K562 (cell line): Measurements from ENCODE around the gene MEFV. TPM values are rescaled to one million over a fixed set of nuclear protein-coding genes. Genes with fewer than 3 reads are reported as not detected.

Experiments
- ERF ChIP-seq: fragments of 450-650 bp; formaldehyde crosslinking; IDR thresholded peaks from 2 replicates; pipeline ENCODE4 v1.4.0; 2020; ENCODE audit warnings: mild to moderate bottlenecking, mixed read lengths
- FOSL1 ChIP-seq: fragments of 200-800 bp; sonication (Bioruptor generic); conservative IDR thresholded peaks from 2 replicates; pipeline ENCODE4 v1.6.1; 2016; ENCODE audit warnings: missing genetic modification characterization, missing compliant biosample characterization
- HCFC1 ChIP-seq: IDR thresholded peaks from 2 replicates; pipeline ENCODE4 v1.6.1; 2012; ENCODE audit warnings: low read depth, low read length, improper control_type of control experiment
- KDM4B ChIP-seq, 2 experiments: fragments of 450-650 bp in 1 of 2; sonication (generic) in 1 of 2; IDR thresholded peaks; 2 replicates each; pipeline ENCODE4 v1.6.1; 2016 to 2017; ENCODE audit warnings: borderline replicate concordance in 2 of 2, antibody characterized with exemption in 1 of 2, low read depth in 1 of 2, mild to moderate bottlenecking in 1 of 2
- MAFG ChIP-seq: fragments of 450-650 bp; conservative IDR thresholded peaks from 2 replicates; pipeline ENCODE4 v1.6.1; 2016; ENCODE audit warnings: missing genetic modification characterization, missing compliant biosample characterization
- MTA1 ChIP-seq: fragments of 450-650 bp; IDR thresholded peaks from 2 replicates; pipeline ENCODE4 v1.6.1; 2017; ENCODE audit warnings: borderline replicate concordance
- PBX2 ChIP-seq, 2 experiments: IDR thresholded peaks in 1 of 2; conservative IDR thresholded peaks in 1 of 2; 2 replicates each; pipeline ENCODE4 v1.6.1; 2016; ENCODE audit warnings: low read depth in 2 of 2, mild to moderate bottlenecking in 1 of 2, missing compliant biosample characterization in 1 of 2, missing genetic modification characterization in 1 of 2, moderate library complexity in 1 of 2
- SNIP1 ChIP-seq: fragments of 450-650 bp; IDR thresholded peaks from 2 replicates; pipeline ENCODE4 v1.7.1; 2017; ENCODE audit warnings: low read depth, mild to moderate bottlenecking
- SREBF2 ChIP-seq: sonication (generic); formaldehyde crosslinking; IDR thresholded peaks from 2 replicates; pipeline ENCODE4 v1.4.0; 2020; ENCODE audit warnings: mild to moderate bottlenecking, missing genetic modification reagents
- TEAD2 ChIP-seq: fragments of 450-650 bp; IDR thresholded peaks from 2 replicates; pipeline ENCODE4 v1.6.1; 2016; ENCODE audit warnings: missing genetic modification characterization, control low read depth, missing compliant biosample characterization
- TEAD4 ChIP-seq, 2 experiments: sonication (generic) in 1 of 2; formaldehyde crosslinking in 1 of 2; IDR thresholded peaks; 2 replicates each; pipeline versions ENCODE4 v1.6.1 to v1.8.0; 2012 to 2022; ENCODE audit warnings: borderline replicate concordance in 1 of 2, inconsistent platforms in 1 of 2, low read length in 1 of 2, mild to moderate bottlenecking in 1 of 2, missing genetic modification reagents in 1 of 2
- ZBTB17 ChIP-seq: fragments of 450-650 bp; formaldehyde crosslinking; IDR thresholded peaks from 2 replicates; pipeline ENCODE4 v1.4.0; 2020; ENCODE audit warnings: mild to moderate bottlenecking
- polyA plus RNA-seq, 8 experiments: library from polyadenylated mRNA; depleted of rRNA in 4 of 8; stranded (reverse) in 5 of 8; unstranded in 3 of 8; fragments of >200 nt; fragmentation: Nextera tagmentation in 2 of 8; fragmentation: Illumina TruSeq in 1 of 8; extraction: Ambion mirVana in 2 of 8; extraction: Trizol in 1 of 8; gene quantifications; 2 replicates each; pipeline versions ENCODE4 v1.2.1 to v1.2.3, GENCODE V29; 2011 to 2014; ENCODE audit warnings: inconsistent platforms in 1 of 8, missing spikeins in 1 of 8
- total RNA-seq, 7 experiments: library from RNA; depleted of rRNA in 6 of 7; stranded (reverse); fragments of >200 nt in 6 of 7; fragmentation: Illumina TruSeq in 2 of 7; extraction: Trizol in 2 of 7; gene quantifications; 2 replicates each; pipeline versions ENCODE4 v1.2.1 to v1.2.3, GENCODE V29; 2011 to 2021; ENCODE audit warnings: low replicate concordance in 1 of 7
- TF ChIP-seq, protein P1 (sequence below): fragments of 250-450 bp; sonication (Bioruptor Pico); IDR thresholded peaks from 2 replicates; pipeline ENCODE4 v1.4.0; 2020; ENCODE audit warnings: mild to moderate bottlenecking, moderate library complexity
- TF ChIP-seq, protein P2 (sequence below): fragments of 450-650 bp; formaldehyde crosslinking; IDR thresholded peaks from 2 replicates; pipeline ENCODE4 v1.4.0; 2020; ENCODE audit warnings: mild to moderate bottlenecking, moderate library complexity
- TF ChIP-seq, protein P3 (sequence below): fragments of 450-650 bp; IDR thresholded peaks from 2 replicates; pipeline ENCODE4 v1.6.1; 2016
- TF ChIP-seq, protein P4 (sequence below): sonication (generic); formaldehyde crosslinking; IDR thresholded peaks from 2 replicates; pipeline ENCODE4 v1.8.0; 2022; ENCODE audit warnings: missing genetic modification reagents, mild to moderate bottlenecking, moderate library complexity, borderline replicate concordance

The MEFV gene
- total and polyA plus RNA-seq, 9 of the 15 experiments (the other 6 are each of a cell fraction or from before 2014, with no cell fraction given) = 0.14 TPM; not detected in 8

DNA sequence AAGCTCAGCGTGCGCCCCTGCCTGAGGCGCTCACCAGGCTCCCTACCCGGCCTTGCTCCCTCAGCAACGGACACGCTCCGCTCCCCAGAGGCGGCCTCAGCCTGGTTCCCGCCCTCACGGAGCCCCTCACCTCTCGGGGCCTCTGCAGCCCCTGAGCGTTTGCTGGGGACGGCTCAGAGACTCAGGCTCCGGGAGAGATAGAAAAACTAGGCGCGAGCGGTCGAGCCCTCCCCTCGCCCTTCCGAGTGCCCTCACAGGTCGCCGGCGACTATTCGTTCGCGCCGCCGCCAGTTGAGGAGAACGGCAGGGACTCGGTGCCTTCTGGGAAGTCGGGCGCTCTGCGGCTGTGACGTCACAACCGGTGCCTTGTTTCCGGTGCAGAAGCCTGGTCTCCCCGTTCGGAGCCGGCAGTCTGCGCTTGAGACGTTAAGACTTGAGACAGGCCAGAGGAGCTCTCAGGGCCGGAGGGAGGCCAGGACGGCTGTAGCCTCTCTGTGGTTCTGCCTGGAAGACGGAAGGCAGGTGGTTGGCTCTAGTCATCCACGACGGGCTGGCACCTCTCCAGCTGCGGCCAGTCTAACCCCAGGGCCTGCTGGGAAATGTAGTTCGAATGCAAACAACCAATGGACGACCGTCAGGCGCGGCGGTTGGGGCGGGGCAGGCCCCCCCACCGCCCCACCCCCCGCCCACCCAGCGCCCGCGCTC is 21.4 kb downstream of the MEFV start, which contains the start of gene ZNF200 (continued):
- TF ChIP-seq MAFG (no peak), HCFC1 (peak; percentile 87), SREBF2 (CRISPR knock-in tag) (no peak), TEAD2 (tag) (no peak), ZBTB17 (CRISPR knock-in tag) (0 out of 2 replicates have a peak, but pooled peaks have one; percentile 36), MTA1 (peak; percentile 81), KDM4B (IDR thresholded peaks at IDR 0.05; ENCODE audit: borderline replicate concordance in 2 of 2, low read depth in 1 of 2) (peak in 1 of 2 experiments; percentile 84; a peak in 2 of 4 replicates), PBX2 (CRISPR knock-in tag; IDR thresholded peaks at IDR 0.05; ENCODE audit: low read depth) (no peak), PBX2 (tag; conservative IDR thresholded peaks at IDR 0.05; ENCODE audit: low read depth) (peak; percentile 84), TEAD4 (IDR thresholded peaks at IDR 0.05; ENCODE audit: low read length) (no peak), TEAD4 (CRISPR knock-in tag; IDR thresholded peaks at IDR 0.05; ENCODE audit: borderline replicate concordance) (no peak), SNIP1 (no peak), ERF (0 out of 2 replicates have a peak, but pooled peaks have one; percentile 35), FOSL1 (tag) (no peak)
- TF ChIP-seq, protein P1, sequence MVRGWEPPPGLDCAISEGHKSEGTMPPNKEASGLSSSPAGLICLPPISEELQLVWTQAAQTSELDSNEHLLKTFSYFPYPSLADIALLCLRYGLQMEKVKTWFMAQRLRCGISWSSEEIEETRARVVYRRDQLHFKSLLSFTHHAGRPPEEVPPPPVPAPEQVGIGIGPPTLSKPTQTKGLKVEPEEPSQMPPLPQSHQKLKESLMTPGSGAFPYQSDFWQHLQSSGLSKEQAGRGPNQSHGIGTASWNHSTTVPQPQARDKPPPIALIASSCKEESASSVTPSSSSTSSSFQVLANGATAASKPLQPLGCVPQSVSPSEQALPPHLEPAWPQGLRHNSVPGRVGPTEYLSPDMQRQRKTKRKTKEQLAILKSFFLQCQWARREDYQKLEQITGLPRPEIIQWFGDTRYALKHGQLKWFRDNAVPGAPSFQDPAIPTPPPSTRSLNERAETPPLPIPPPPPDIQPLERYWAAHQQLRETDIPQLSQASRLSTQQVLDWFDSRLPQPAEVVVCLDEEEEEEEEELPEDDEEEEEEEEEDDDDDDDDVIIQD (CRISPR knock-in tag) = no peak
- TF ChIP-seq, protein P2, sequence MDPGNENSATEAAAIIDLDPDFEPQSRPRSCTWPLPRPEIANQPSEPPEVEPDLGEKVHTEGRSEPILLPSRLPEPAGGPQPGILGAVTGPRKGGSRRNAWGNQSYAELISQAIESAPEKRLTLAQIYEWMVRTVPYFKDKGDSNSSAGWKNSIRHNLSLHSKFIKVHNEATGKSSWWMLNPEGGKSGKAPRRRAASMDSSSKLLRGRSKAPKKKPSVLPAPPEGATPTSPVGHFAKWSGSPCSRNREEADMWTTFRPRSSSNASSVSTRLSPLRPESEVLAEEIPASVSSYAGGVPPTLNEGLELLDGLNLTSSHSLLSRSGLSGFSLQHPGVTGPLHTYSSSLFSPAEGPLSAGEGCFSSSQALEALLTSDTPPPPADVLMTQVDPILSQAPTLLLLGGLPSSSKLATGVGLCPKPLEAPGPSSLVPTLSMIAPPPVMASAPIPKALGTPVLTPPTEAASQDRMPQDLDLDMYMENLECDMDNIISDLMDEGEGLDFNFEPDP = 0 out of 2 replicates have a peak, but pooled peaks have one; percentile 27
- TF ChIP-seq, protein P3, sequence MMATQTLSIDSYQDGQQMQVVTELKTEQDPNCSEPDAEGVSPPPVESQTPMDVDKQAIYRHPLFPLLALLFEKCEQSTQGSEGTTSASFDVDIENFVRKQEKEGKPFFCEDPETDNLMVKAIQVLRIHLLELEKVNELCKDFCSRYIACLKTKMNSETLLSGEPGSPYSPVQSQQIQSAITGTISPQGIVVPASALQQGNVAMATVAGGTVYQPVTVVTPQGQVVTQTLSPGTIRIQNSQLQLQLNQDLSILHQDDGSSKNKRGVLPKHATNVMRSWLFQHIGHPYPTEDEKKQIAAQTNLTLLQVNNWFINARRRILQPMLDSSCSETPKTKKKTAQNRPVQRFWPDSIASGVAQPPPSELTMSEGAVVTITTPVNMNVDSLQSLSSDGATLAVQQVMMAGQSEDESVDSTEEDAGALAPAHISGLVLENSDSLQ = peak; percentile 97
- TF ChIP-seq, protein P4, sequence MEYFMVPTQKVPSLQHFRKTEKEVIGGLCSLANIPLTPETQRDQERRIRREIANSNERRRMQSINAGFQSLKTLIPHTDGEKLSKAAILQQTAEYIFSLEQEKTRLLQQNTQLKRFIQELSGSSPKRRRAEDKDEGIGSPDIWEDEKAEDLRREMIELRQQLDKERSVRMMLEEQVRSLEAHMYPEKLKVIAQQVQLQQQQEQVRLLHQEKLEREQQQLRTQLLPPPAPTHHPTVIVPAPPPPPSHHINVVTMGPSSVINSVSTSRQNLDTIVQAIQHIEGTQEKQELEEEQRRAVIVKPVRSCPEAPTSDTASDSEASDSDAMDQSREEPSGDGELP (CRISPR knock-in tag) = peak; percentile 90
